IMR-90 (cell line): Measurements from ENCODE around the gene SHB. TPM values are rescaled to one million over a fixed set of nuclear protein-coding genes. Genes with fewer than 3 reads are reported as not detected.

ENCODE experiments used
- ATAC-seq: fragments of 200-7000 bp; cut with Tn5 transposase; 2 replicates; pipeline ENCODE4 v1.9.1; 2020; ENCODE audit warnings: low read depth, mild to moderate bottlenecking, moderate library complexity
- BruUV-seq: library from RNA; stranded (reverse); fragments of 400-500 nt; replicated peaks from 2 replicates; lab custom pipeline; 2021; lab: Mats Ljungman, UMichigan
- CTCF ChIA-PET: fragments of 300-600 bp; formaldehyde crosslinking; extraction: SDS; loops from one replicate; lab custom pipeline; 2021; ENCODE audit warnings: antibody characterized with exemption; lab: Yijun Ruan, JAX
- POLR2A ChIA-PET: fragments of 300-600 bp; sonication (Branson Sonifier 250); formaldehyde crosslinking; loops from one replicate; lab custom pipeline; 2022; ENCODE audit warnings: antibody characterized with exemption; ENCODE audit not compliant: unreplicated experiment; lab: Charles Lee
- DNase-seq: peaks from one replicate; pipeline ENCODE4 v3.0.0; 2013
- H2AFZ ChIP-seq: replicated peaks from 2 replicates; pipeline ENCODE3; 2013; ENCODE audit warnings: low read length, mild to moderate bottlenecking; ENCODE audit not compliant: poor library complexity
- H2AK5ac ChIP-seq: 2 replicates; pipeline ENCODE4 v1.6.1; 2013; ENCODE audit warnings: low read depth, low read length, inconsistent platforms
- H2AK9ac ChIP-seq: replicated peaks from 2 replicates; pipeline ENCODE3; 2013; ENCODE audit warnings: mild to moderate bottlenecking, low read depth, low read length, moderate library complexity; ENCODE audit not compliant: poor library complexity
- H2BK120ac ChIP-seq: 2 replicates; pipeline ENCODE4 v1.6.1; 2013; ENCODE audit warnings: low read depth, low read length, inconsistent platforms
- H2BK15ac ChIP-seq: 3 replicates; pipeline ENCODE4 v1.6.1; 2013; ENCODE audit warnings: low read depth, low read length, inconsistent platforms
- H2BK20ac ChIP-seq: 2 replicates; pipeline ENCODE4 v1.6.1; 2013; ENCODE audit warnings: low read depth, mild to moderate bottlenecking, inconsistent platforms, low read length, moderate library complexity
- H2BK5ac ChIP-seq: 2 replicates; pipeline ENCODE4 v1.6.1; 2013; ENCODE audit warnings: mild to moderate bottlenecking, low read depth, low read length, inconsistent platforms; ENCODE audit not compliant: poor library complexity, severe bottlenecking
- H3K14ac ChIP-seq: replicated peaks from 2 replicates; pipeline ENCODE4 v1.6.1; 2013; ENCODE audit warnings: low read depth, low read length, inconsistent platforms
- H3K18ac ChIP-seq: 2 replicates; pipeline ENCODE4 v1.6.1; 2013; ENCODE audit warnings: low read depth, low read length, control low read depth
- H3K23ac ChIP-seq: 2 replicates; pipeline ENCODE4 v1.6.1; 2013; ENCODE audit warnings: low read depth, low read length, inconsistent platforms
- H3K27ac ChIP-seq: 2 replicates; pipeline ENCODE4 v1.5.1; 2013; ENCODE audit warnings: mild to moderate bottlenecking, control low read depth, low read length; ENCODE audit not compliant: insufficient read depth
- H3K27me3 ChIP-seq: 2 replicates; pipeline ENCODE4 v1.6.1; 2013; ENCODE audit warnings: low read length; ENCODE audit not compliant: control insufficient read depth, insufficient read depth
- H3K36me3 ChIP-seq: 2 replicates; pipeline ENCODE4 v1.6.1; 2013; ENCODE audit warnings: low read length, mixed read lengths; ENCODE audit not compliant: control insufficient read depth, insufficient read depth
- H3K4ac ChIP-seq: 2 replicates; pipeline ENCODE4 v1.6.1; 2013; ENCODE audit warnings: low read depth, low read length, inconsistent platforms
- H3K4me1 ChIP-seq: 2 replicates; pipeline ENCODE4 v1.6.1; 2013; ENCODE audit warnings: low read length, mixed read lengths; ENCODE audit not compliant: control insufficient read depth, insufficient read depth
- H3K4me2 ChIP-seq: 2 replicates; pipeline ENCODE4 v1.6.1; 2013; ENCODE audit warnings: low read depth, mild to moderate bottlenecking, control low read depth, low read length, moderate library complexity
- H3K4me3 ChIP-seq: 2 replicates; pipeline ENCODE4 v1.5.1; 2013; ENCODE audit warnings: low read depth, mild to moderate bottlenecking, control low read depth, low read length, moderate library complexity; ENCODE audit not compliant: insufficient read depth
- H3K56ac ChIP-seq: 2 replicates; pipeline ENCODE4 v1.6.1; 2013; ENCODE audit warnings: low read length, inconsistent platforms; ENCODE audit not compliant: insufficient read depth; ENCODE audit errors: extremely low read depth
- H3K79me1 ChIP-seq, 2 experiments: 2 replicates each; pipeline ENCODE4 v1.6.1; 2013; ENCODE audit warnings: low read length in 2 of 2, inconsistent platforms in 1 of 2, low read depth in 1 of 2
- H3K9ac ChIP-seq: 2 replicates; pipeline ENCODE4 v1.6.1; 2013; ENCODE audit warnings: low read depth, low read length, control low read depth
- H3K9me1 ChIP-seq: 2 replicates; pipeline ENCODE4 v1.6.1; 2013; ENCODE audit warnings: low read length, inconsistent platforms; ENCODE audit not compliant: insufficient read depth
- H3K9me3 ChIP-seq: 2 replicates; pipeline ENCODE4 v1.6.1; 2013; ENCODE audit warnings: low read length; ENCODE audit not compliant: control insufficient read depth, insufficient read depth
- H4K20me1 ChIP-seq: 2 replicates; pipeline ENCODE4 v1.6.1; 2013; ENCODE audit warnings: low read length, inconsistent platforms; ENCODE audit not compliant: insufficient read depth
- H4K5ac ChIP-seq: 2 replicates; pipeline ENCODE4 v1.6.1; 2013; ENCODE audit warnings: mild to moderate bottlenecking, low read depth, low read length, control low read depth
- H4K8ac ChIP-seq, 2 experiments: 2 replicates each; pipeline ENCODE4 v1.6.1; 2013; ENCODE audit warnings: low read depth in 2 of 2, low read length in 2 of 2, control low read depth in 1 of 2, inconsistent platforms in 1 of 2
- H4K91ac ChIP-seq: 2 replicates; pipeline ENCODE4 v1.6.1; 2013; ENCODE audit warnings: low read depth, low read length, inconsistent platforms; ENCODE audit not compliant: insufficient read depth
- CEBPB ChIP-seq: IDR thresholded peaks from 2 replicates; pipeline ENCODE4 v1.6.1; 2012; ENCODE audit warnings: low read depth, low read length, improper control_type of control experiment
- ELK1 ChIP-seq: fragments of 150-350 bp; IDR thresholded peaks from 2 replicates; pipeline ENCODE4 v1.6.1; 2016; ENCODE audit warnings: low read depth, mild to moderate bottlenecking, low read length, moderate library complexity, borderline replicate concordance
- FOS ChIP-seq: fragments of 150-350 bp; IDR thresholded peaks from 2 replicates; pipeline ENCODE4 v1.6.1; 2016; ENCODE audit warnings: low read depth, low read length
- MAZ ChIP-seq: IDR thresholded peaks from 2 replicates; pipeline ENCODE4 v1.6.1; 2012; ENCODE audit warnings: low read depth, mild to moderate bottlenecking, low read length, improper control_type of control experiment, moderate library complexity, borderline replicate concordance
- POLR2A ChIP-seq: IDR thresholded peaks from 2 replicates; pipeline ENCODE4 v1.6.1; 2012; ENCODE audit warnings: mild to moderate bottlenecking, low read depth, low read length
- RCOR1 ChIP-seq: IDR thresholded peaks from 2 replicates; pipeline ENCODE4 v1.6.1; 2012; ENCODE audit warnings: mild to moderate bottlenecking, low read length, improper control_type of control experiment; ENCODE audit not compliant: insufficient replicate concordance
- RFX5 ChIP-seq: IDR thresholded peaks from 2 replicates; pipeline ENCODE4 v1.8.0; 2012; ENCODE audit warnings: low read depth, mild to moderate bottlenecking, low read length, moderate library complexity
- WGBS, 2 experiments: methylation state at CpG; one replicate each; pipeline versions ENCODE4 v1.1.5 to v1.1.7; 2013; ENCODE audit warnings: missing lambda C conversion rate in 2 of 2; ENCODE audit not compliant: insufficient read length in 1 of 2; ENCODE audit errors: extremely low coverage in 2 of 2; 5-methylcytosine and 5-hydroxymethylcytosine counted together
- dilution Hi-C: fragments of 300-500 bp; cut with HindIII; formaldehyde crosslinking; loops from one replicate; pipeline ENCODE4 v1.14.3; 2018; ENCODE audit warnings: low sequenced_read_pairs; ENCODE audit not compliant: unreplicated experiment
- in situ Hi-C: fragments of 300-500 bp; cut with MboI; formaldehyde crosslinking; loops from 3 replicates; pipeline ENCODE4 v1.14.3; 2019; ENCODE audit warnings: low sequenced_read_pairs, inconsistent platforms, mixed read lengths
- intact Hi-C: fragments of 100-400 bp; cut with micrococcal nuclease; formaldehyde crosslinking; loops from 2 replicates; pipeline ENCODE4 v1.10.0; 2022
- polyA plus RNA-seq, 3 experiments: library from polyadenylated mRNA; depleted of rRNA; stranded (reverse); fragments of >200 nt; gene quantifications; 2 replicates each; pipeline ENCODE4 v1.2.3, GENCODE V29; 2012; ENCODE audit warnings: low replicate concordance in 1 of 3
- total RNA-seq: library from RNA; depleted of rRNA; stranded (reverse); fragments of >200 nt; gene quantifications from 2 replicates; pipeline ENCODE4 v1.2.3, GENCODE V29; 2012

SHB gene
- total and polyA plus RNA-seq, 2 of the 4 experiments (the other 2 are of a cell fraction) = 6.1 to 20.4 TPM

- Histone ChIP-seq H3K4me3 (no peak overlapping the region), H3K4ac (no peak overlapping the region), H3K27ac (no peak overlapping the region), H3K4me2 (no peak overlapping the region), H4K91ac (no peak overlapping the region), H3K23ac (peak overlapping the region; percentile 23; the same call in 1 of the 2 replicates), H2AK5ac (no peak overlapping the region), H3K79me1 (peaks cover 45 to 95% of the 10 kb centered on the region in 2 experiments), H3K4me1 (peaks cover 17% of the 10 kb centered on the region), H3K27me3 (no peaks in the 10 kb centered on the region), H2AFZ (no peak overlapping the region), H3K9me3 (no peaks in the 10 kb centered on the region), H3K9me1 (peaks cover 43% of the 10 kb centered on the region), H2BK20ac (no peak overlapping the region), H4K5ac (no peak overlapping the region), H3K18ac (no peak overlapping the region; the same call in 1 of the 2 replicates), H2BK120ac (no peak overlapping the region), H3K56ac (no peak overlapping the region), H2BK15ac (no peak overlapping the region), H2BK5ac (no peak overlapping the region), H4K20me1 (peaks cover 59% of the 10 kb centered on the region), H2AK9ac (no peak overlapping the region), H3K14ac (no peak overlapping the region), H4K8ac (no peak overlapping the region; a peak in 1 of 4 replicates), H3K36me3 (peaks cover 11% of the 10 kb centered on the region), H3K9ac (no peak overlapping the region)
- ATAC-seq (no peak), DNase-seq (no peak)
- ChIA-PET POLR2A (no interaction called here), CTCF (no interaction called here)
- intact Hi-C loops = no loop called here
- WGBS, 2 experiments = no CpG with 5 or more reads among the region's 5 CpGs
- TF ChIP-seq MAZ = no peak
- TF ChIP-seq ELK1 = no peak
- no peak for TF ChIP-seq CEBPB
- TF ChIP-seq POLR2A = no peak
- TF ChIP-seq RFX5 = no peak
- TF ChIP-seq FOS = no peak
- no peak for TF ChIP-seq RCOR1
- in situ Hi-C loops = no loop called here
- dilution Hi-C loops = no loop called here
- BruUV-seq = no TSS peak
Measured at GRCh38 chr9:37990404-37991015, 78.5 kb downstream of the SHB start.
